ENCODE data around the gene ACOT11.

The ACOT11 gene

GRCh38 chr1:54645806-54646676 lies 98.0 kb downstream of the ACOT11 start:
- no peak for DNase-seq (ENCODE audit: low read depth)

GRCh38 chr1:54649130-54649898 lies 101.3 kb downstream of the ACOT11 start:
- no peak for DNase-seq (ENCODE audit: low read depth)

GRCh38 chr1:54649921-54650320 lies 101.9 kb downstream of the ACOT11 start:
- no peak for DNase-seq (ENCODE audit: low read depth)

GRCh38 chr1:54650417-54650816 lies 102.4 kb downstream of the ACOT11 start:
- DNase-seq (ENCODE audit: low read depth) = no peak

- DNase-seq (ENCODE audit: low read depth) = no peak
Observed at GRCh38 chr1:54651608-54652007, 103.6 kb downstream of the ACOT11 start.

- no peak for DNase-seq (ENCODE audit: low read depth)
Observed at GRCh38 chr1:54652168-54652567, 104.1 kb downstream of the ACOT11 start.

- no peak for DNase-seq (ENCODE audit: low read depth)
Observed at GRCh38 chr1:54653036-54653435, 105.0 kb downstream of the ACOT11 start.

GRCh38 chr1:54658164-54658913 lies 110.3 kb downstream of the ACOT11 start:
- no peak for DNase-seq (ENCODE audit: low read depth)

Data from activated T-helper 1 cell treated with Interleukin-2 at 50 U/mL for 16 hours (primary cell).